Adipocyte (in vitro differentiated cells): ENCODE data around the gene SLC16A6.

ENCODE experiments used
- DNase-seq: peaks from one replicate; pipeline ENCODE4 v3.0.0-alpha.2; 2015; ENCODE audit warnings: low read depth
- H3K27me3 ChIP-seq: replicated peaks from 2 replicates; pipeline ENCODE4 v1.7.0; 2013; ENCODE audit warnings: mild to moderate bottlenecking, low read length, moderate library complexity; ENCODE audit not compliant: control insufficient read depth, insufficient read depth
- H3K36me3 ChIP-seq: 2 replicates; pipeline ENCODE4 v1.7.0; 2013; ENCODE audit warnings: low read length, mild to moderate bottlenecking, moderate library complexity; ENCODE audit not compliant: control insufficient read depth, insufficient read depth, severe bottlenecking
- H3K4me1 ChIP-seq: 2 replicates; pipeline ENCODE4 v1.7.0; 2013; ENCODE audit warnings: mild to moderate bottlenecking, low read length, moderate library complexity; ENCODE audit not compliant: control insufficient read depth, insufficient read depth
- H3K4me3 ChIP-seq: 2 replicates; pipeline ENCODE4 v1.7.0; 2013; ENCODE audit warnings: mild to moderate bottlenecking, low read length, moderate library complexity
- H3K9ac ChIP-seq: 2 replicates; pipeline ENCODE4 v1.7.0; 2013; ENCODE audit warnings: mild to moderate bottlenecking, low read length, moderate library complexity
- H3K9me3 ChIP-seq: 2 replicates; pipeline ENCODE4 v1.7.0; 2013; ENCODE audit warnings: mild to moderate bottlenecking, low read length, moderate library complexity; ENCODE audit not compliant: control insufficient read depth

The SLC16A6 gene

DNA sequence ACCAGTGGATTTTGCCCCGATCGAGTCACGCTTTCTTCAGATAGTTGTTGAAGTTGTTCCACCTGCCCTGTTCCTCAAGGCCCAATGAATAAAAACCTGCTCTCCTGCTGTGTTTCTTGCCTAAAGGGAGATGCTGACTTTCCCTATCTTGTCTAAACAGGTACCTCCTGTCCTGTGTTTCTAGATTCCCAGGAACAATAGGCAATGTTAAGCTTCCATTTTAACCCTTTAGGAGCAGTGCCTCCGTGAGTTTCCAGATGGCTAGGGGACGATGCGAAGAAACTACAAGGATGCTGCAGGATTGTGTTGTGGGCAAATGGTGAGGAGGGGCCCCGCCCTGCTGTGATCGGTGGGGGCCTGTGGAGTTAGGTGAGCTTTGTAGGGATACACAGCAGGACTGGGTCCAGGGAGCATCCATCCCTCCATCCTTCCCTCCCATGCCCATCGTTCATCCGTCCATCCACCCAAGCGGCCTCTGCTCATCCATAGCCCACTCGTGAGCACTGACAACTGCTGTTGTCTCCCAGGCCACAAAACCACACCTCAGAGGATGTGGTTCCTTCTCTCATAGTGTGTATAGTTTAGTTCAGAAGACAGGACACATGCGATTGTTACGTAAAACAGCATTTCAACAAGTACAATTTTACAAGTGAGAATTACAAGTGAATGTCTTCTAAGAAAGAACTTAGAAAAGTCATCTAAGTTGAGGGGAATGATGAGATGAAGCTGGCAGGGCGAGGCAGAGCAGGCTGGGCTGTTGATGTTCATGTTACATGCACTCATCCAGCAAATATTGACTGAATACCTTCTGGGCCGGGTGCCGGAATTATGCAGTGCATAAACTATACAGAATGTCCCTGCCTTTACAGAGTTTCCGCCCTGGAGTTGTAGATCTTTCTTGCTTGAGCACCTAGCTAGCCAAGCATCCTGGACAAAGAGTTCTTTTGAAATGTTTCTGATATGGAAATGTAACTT lies 5.6 kb upstream of the SLC16A6 start:
- no peaks in the 10 kb centered on the region for H3K36me3 ChIP-seq
- peaks cover 6% of the 10 kb centered on the region for H3K4me1 ChIP-seq
- no peak overlapping the region for H3K4me3 ChIP-seq
- H3K9me3 ChIP-seq: no peaks in the 10 kb centered on the region
- peaks cover 8% of the 10 kb centered on the region for H3K27me3 ChIP-seq
- no peak overlapping the region for H3K9ac ChIP-seq
- DNase-seq: no peak

DNA sequence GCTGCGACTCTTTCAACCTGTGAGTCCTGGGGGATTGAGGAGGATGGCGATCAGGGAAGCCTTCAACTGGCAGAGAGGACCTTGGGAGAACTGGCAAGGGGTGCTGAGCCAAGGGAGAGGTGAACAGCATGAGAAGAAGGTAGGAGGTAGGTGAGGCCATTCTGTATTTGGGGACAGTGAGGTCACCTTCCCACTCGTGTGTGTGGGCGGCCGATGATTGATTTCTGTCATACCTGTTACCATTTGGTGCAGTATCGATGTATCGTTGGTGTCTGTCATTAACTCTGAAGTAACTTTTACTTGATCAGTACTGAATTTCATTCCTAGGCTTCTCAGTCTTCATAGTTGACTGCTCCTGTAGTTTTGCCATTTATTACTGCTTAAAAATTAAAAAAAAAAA lies 4.2 kb upstream of the SLC16A6 start:
- no peaks in the 10 kb centered on the region for H3K9me3 ChIP-seq
- no peak overlapping the region for H3K4me3 ChIP-seq
- H3K27me3 ChIP-seq: peaks cover 8% of the 10 kb centered on the region
- DNase-seq: no peak
- peaks cover 14% of the 10 kb centered on the region for H3K4me1 ChIP-seq
- H3K36me3 ChIP-seq: no peaks in the 10 kb centered on the region
- H3K9ac ChIP-seq: no peak overlapping the region

DNA sequence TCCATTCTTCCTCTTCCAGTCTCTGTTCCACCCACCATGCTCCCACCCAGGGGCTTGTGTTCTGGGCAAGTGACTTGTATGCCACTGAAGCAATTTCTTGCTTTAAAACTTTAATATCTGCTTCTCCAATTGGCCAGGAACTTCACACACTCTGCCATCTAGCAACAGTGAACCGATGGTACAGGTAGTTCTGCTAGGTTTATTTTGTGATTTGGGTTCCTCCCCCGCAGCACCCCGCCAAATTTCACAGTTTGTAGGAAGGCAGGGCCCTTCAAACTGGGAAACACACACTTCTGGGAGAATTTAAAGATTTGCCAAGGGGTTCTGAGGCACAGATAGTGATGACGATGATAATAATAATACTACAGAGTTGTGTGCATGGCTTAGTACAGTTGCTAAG lies 3.7 kb upstream of the SLC16A6 start:
- Histone ChIP-seq H3K36me3 (no peaks in the 10 kb centered on the region), H3K4me3 (no peak overlapping the region), H3K27me3 (peaks cover 8% of the 10 kb centered on the region), H3K9me3 (no peaks in the 10 kb centered on the region), H3K4me1 (peaks cover 14% of the 10 kb centered on the region), H3K9ac (no peak overlapping the region)
- DNase-seq: no peak

DNA sequence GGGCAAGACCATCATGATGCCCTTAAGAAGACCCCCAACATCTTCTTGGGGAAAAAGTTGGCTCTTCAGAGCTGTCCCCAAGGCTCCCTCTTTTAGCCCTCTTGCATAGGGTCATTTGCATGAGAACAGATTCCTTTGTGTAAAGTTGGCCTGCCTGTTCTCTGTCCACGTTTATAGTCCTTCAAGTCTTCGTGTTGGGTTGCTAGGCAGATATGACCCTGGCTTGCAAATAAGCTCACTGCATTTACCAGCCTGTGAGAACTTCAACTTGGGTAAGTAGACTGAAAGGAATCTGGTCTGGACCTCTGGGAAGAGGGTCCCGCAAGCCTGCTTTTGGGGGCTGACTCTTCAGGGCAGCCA lies 3.2 kb upstream of the SLC16A6 start:
- Histone ChIP-seq H3K4me3 (no peak overlapping the region), H3K9ac (no peak overlapping the region), H3K9me3 (no peaks in the 10 kb centered on the region), H3K27me3 (peaks cover 8% of the 10 kb centered on the region), H3K4me1 (peaks cover 14% of the 10 kb centered on the region), H3K36me3 (no peaks in the 10 kb centered on the region)
- DNase-seq: no peak

DNA sequence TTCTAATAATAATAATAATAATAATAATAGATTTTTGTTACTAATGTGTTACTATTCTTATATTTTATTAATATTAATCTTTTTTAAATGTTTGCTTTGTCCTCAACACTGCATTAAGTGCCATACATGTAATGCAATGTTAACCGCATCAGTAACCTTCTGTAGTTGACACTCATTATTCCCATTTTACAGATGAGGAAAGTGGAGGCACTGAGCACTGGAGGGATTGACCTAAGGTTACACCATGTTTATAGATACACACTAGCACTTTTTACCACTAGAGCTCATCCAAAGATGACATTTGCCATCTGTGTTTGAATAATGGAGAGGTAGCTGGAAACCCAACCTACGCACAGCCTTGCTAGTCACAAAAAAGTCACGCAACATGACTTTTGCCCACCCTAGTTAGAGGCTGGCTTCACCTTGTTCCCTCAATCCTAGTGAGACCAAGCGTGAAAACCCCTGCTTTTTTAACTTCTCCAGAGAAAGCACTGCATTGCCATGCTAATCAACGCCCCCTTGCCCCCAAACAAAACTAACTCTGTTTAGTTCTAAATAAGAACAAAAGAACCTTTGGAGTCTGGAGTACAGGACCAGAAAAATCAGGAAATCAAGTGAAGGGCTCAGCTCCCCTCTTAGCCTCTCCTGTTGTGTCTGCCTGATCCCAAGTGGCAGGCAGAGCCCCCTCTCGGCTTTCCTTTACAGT lies 2.7 kb upstream of the SLC16A6 start:
- no peak for DNase-seq
- Histone ChIP-seq H3K27me3 (peaks cover 8% of the 10 kb centered on the region), H3K36me3 (no peaks in the 10 kb centered on the region), H3K4me3 (no peak overlapping the region), H3K9ac (no peak overlapping the region), H3K4me1 (peaks cover 14% of the 10 kb centered on the region), H3K9me3 (no peaks in the 10 kb centered on the region)

DNA sequence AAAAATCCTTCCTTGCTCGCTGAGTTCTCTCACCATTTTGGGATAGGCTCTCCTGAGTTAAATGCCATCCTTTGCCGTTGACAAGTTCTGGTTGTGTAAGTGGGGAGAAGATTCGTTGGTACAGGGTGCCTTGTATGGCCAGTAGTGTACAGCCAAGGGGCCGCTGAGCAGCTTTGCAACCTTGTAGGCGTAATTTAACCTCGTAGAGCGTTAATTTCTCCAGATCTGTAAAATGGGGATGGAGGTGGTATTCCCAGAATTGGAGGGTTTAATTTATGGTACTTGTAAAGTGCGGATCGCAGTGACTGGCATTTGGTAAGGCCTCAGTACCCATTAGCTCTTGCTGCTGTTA lies 1.7 kb upstream of the SLC16A6 start:
- H3K27me3 ChIP-seq: peaks cover 8% of the 10 kb centered on the region
- peak overlapping the region; percentile 80 for H3K4me3 ChIP-seq
- H3K4me1 ChIP-seq: peaks cover 14% of the 10 kb centered on the region
- no peak overlapping the region for H3K9ac ChIP-seq
- no peak for DNase-seq
- no peaks in the 10 kb centered on the region for H3K9me3 ChIP-seq
- no peaks in the 10 kb centered on the region for H3K36me3 ChIP-seq

DNA sequence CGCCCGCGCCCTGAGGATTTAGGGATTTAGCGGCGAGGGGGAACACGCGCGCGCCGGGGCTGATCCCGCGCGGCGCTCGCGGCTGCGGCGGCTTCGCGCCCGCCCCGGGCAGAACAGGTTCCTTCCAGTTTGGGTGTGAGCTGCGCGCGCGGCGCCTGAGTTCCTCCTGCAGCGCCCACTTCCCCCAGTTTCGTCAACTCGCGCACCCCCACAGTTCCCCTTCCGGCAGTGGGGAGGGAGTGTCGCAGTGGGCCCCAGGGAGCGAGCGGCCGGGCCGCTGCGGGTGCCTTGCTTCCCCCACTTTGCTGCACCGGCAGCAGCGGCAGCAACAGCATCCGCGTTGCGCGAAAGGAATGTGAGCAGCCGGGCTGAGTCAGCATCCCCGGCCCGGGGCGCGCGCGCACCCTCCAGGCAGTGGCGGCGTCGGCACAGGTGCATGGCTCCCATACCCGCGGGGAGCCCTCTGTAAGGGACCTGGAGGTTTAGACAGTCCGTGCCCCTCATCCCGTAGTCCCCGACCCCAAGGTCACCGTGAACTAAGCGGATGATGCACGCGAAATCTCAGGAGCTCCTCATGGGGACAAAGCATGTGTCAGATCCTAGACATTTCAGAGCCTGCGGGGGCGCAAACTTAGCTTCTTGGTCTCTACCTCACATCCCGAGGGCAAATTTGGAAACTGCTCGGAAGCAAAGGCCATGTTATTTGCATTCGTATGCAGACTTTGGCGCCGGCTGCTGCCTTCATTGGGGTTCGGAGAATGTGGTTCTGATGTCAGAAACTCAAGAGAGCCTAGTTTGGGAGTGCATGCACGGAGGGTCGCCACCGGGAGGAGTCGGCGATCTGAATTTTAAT lies 1.1 kb upstream of the SLC16A6 start:
- peak; percentile 82 for DNase-seq
- Histone ChIP-seq H3K4me1 (peaks cover 14% of the 10 kb centered on the region), H3K9ac (no peak overlapping the region), H3K27me3 (peaks cover 8% of the 10 kb centered on the region), H3K9me3 (no peaks in the 10 kb centered on the region), H3K4me3 (peak overlapping the region; percentile 80), H3K36me3 (no peaks in the 10 kb centered on the region)

DNA sequence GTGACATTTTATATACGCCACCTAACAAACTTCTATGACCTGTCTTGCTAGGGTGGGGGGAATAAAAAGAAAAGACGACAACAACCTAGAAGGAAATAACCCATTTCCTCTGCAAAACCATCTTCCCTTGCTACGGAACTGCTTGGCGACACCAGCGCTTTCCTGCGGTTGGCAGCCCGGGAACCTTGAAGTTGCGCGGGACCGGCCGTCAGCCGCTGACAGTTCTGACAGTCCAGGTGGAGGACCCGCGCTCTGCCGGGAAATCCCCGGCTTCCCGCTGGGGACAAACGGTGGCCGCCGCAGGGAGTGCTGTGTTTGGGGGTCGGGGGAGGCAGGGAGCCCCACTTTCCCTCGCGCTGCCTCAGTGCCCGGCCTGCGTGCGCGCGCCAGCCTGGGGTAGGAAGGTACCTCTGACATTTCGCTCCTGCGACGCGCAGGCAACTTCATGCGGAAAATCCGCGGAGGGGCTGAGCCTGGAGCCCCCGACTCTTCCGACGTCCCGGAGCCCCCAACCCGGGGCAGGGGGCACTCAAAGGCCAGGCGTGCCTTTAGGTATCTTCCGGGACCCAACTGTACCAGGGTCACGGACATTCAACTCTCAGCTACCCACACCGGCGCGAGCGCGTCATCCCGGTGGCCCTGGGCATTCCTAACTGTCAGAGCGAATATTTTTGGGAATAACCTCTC lies 516 bp downstream of the SLC16A6 start:
- Histone ChIP-seq H3K4me1 (peaks cover 14% of the 10 kb centered on the region), H3K36me3 (no peaks in the 10 kb centered on the region), H3K9me3 (no peaks in the 10 kb centered on the region), H3K4me3 (peak overlapping the region; percentile 68), H3K27me3 (peaks cover 8% of the 10 kb centered on the region), H3K9ac (no peak overlapping the region)
- no peak for DNase-seq

DNA sequence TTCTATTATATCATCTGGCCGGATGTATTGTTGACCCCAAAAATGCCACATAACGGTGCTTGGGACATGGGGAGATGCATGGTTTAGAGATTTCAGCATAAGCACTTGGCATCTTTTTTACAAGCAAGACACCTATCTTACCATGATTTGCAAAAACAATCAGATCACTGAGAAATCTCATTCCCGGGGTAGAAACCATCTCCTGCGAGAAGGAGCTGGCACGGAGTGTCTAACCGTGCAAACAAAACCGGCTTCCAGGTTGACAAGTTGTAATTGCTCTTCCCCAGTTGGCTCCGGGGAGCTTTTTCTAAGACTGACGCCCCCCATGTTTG lies 1.0 kb downstream of the SLC16A6 start:
- Histone ChIP-seq H3K9me3 (no peaks in the 10 kb centered on the region), H3K4me1 (peaks cover 14% of the 10 kb centered on the region), H3K9ac (no peak overlapping the region), H3K36me3 (no peaks in the 10 kb centered on the region), H3K27me3 (peaks cover 8% of the 10 kb centered on the region), H3K4me3 (no peak overlapping the region)
- DNase-seq: no peak

DNA sequence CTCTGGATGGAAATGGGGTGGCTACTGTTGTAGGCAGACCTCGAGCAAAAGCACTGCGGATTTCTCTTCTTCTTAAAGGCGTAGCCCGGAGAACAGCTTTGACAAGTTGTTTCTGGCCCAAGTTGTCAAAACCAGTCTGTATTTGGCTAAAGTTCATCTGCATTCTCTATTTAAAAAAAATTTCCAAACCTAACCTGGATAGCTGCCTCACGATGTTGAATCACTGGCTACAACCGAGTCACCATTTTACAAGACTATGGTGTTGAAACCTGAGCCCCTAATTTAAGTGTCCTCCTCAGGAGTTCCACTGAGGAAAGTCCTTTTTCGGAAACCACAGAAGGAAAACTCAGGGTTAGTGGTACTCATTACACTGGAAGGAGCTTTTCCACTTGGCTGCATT lies 1.5 kb downstream of the SLC16A6 start:
- Histone ChIP-seq H3K9ac (no peak overlapping the region), H3K4me1 (peaks cover 14% of the 10 kb centered on the region), H3K27me3 (peaks cover 8% of the 10 kb centered on the region), H3K9me3 (no peaks in the 10 kb centered on the region), H3K4me3 (no peak overlapping the region), H3K36me3 (no peaks in the 10 kb centered on the region)
- no peak for DNase-seq
